Mesenchymal stem cell (in vitro differentiated cells and primary cell): ENCODE measurements around the gene DMD.

ENCODE experiments used
- DNase-seq: peaks from one replicate; pipeline ENCODE4 v3.0.0-alpha.2; 2013
- H2AFZ ChIP-seq: one replicate; pipeline ENCODE4 v1.6.1; 2013; ENCODE audit warnings: low read depth, mild to moderate bottlenecking, control low read depth, inconsistent platforms, low read length, moderate library complexity
- H2AK5ac ChIP-seq: 2 replicates; pipeline ENCODE4 v1.6.1; 2013; ENCODE audit warnings: low read length, moderate library complexity, mild to moderate bottlenecking, inconsistent platforms; ENCODE audit not compliant: severe bottlenecking
- H2BK120ac ChIP-seq: one replicate; pipeline ENCODE4 v1.6.1; 2013; ENCODE audit warnings: low read depth, mild to moderate bottlenecking, inconsistent platforms, low read length, moderate library complexity
- H2BK12ac ChIP-seq, 2 experiments: one replicate each; pipeline ENCODE4 v1.6.1; 2013; ENCODE audit warnings: inconsistent platforms in 2 of 2, low read length in 2 of 2, mild to moderate bottlenecking in 2 of 2, moderate library complexity in 2 of 2, control low read depth in 1 of 2
- H2BK15ac ChIP-seq: one replicate; pipeline ENCODE4 v1.6.1; 2013; ENCODE audit warnings: mild to moderate bottlenecking, low read depth, inconsistent platforms; ENCODE audit not compliant: poor library complexity, severe bottlenecking
- H2BK5ac ChIP-seq: 2 replicates; pipeline ENCODE4 v1.6.1; 2013; ENCODE audit warnings: low read depth, mild to moderate bottlenecking, low read length, control low read depth, inconsistent platforms; ENCODE audit not compliant: poor library complexity, severe bottlenecking
- H3K14ac ChIP-seq, 2 experiments: one replicate each; pipeline ENCODE4 v1.6.1; 2013; ENCODE audit warnings: inconsistent platforms in 2 of 2, low read length in 2 of 2, control low read depth in 1 of 2, mild to moderate bottlenecking in 1 of 2, moderate library complexity in 1 of 2
- H3K18ac ChIP-seq, 2 experiments: one replicate each; pipeline ENCODE4 v1.6.1; 2013; ENCODE audit warnings: inconsistent platforms in 2 of 2, low read length in 2 of 2, control low read depth in 1 of 2, low read depth in 1 of 2, mild to moderate bottlenecking in 1 of 2
- H3K23ac ChIP-seq, 2 experiments: one replicate each; pipeline ENCODE4 v1.6.1; 2013; ENCODE audit warnings: inconsistent platforms in 2 of 2, low read length in 2 of 2, mild to moderate bottlenecking in 2 of 2, moderate library complexity in 2 of 2, control low read depth in 1 of 2
- H3K27ac ChIP-seq: 2 replicates; pipeline ENCODE4 v1.5.1; 2013; ENCODE audit warnings: mild to moderate bottlenecking, moderate library complexity, low read length, control low read depth, inconsistent platforms; ENCODE audit not compliant: poor library complexity, severe bottlenecking
- H3K27me3 ChIP-seq, 2 experiments: 2 replicates each; pipeline versions ENCODE4 v1.6.1 to v1.7.0; 2013; ENCODE audit warnings: low read length in 2 of 2, mild to moderate bottlenecking in 2 of 2, moderate library complexity in 2 of 2, control low read depth in 1 of 2, inconsistent platforms in 1 of 2; ENCODE audit not compliant: control insufficient read depth in 1 of 2, insufficient read depth in 1 of 2
- H3K36me3 ChIP-seq, 2 experiments: 2 replicates each; pipeline versions ENCODE4 v1.6.1 to v1.7.0; 2013; ENCODE audit warnings: low read length in 2 of 2, control low read depth in 1 of 2, inconsistent platforms in 1 of 2, low read depth in 1 of 2, mild to moderate bottlenecking in 1 of 2; ENCODE audit not compliant: insufficient read depth in 2 of 2, control insufficient read depth in 1 of 2
- H3K4ac ChIP-seq, 2 experiments: one replicate each; pipeline ENCODE4 v1.6.1; 2013; ENCODE audit warnings: inconsistent platforms in 2 of 2, low read length in 2 of 2, mild to moderate bottlenecking in 2 of 2, moderate library complexity in 2 of 2, control low read depth in 1 of 2, low read depth in 1 of 2
- H3K4me1 ChIP-seq: 2 replicates; pipeline ENCODE4 v1.6.1; 2013; ENCODE audit warnings: low read depth, low read length, control low read depth; ENCODE audit not compliant: control insufficient read depth, insufficient read depth
- H3K4me2 ChIP-seq: 2 replicates; pipeline ENCODE4 v1.6.1; 2013; ENCODE audit warnings: low read length, mild to moderate bottlenecking, inconsistent platforms; ENCODE audit not compliant: poor library complexity, severe bottlenecking
- H3K4me3 ChIP-seq, 2 experiments: 2 replicates each; pipeline versions ENCODE4 v1.5.1 to v1.7.0; 2013; ENCODE audit warnings: low read length in 2 of 2, mild to moderate bottlenecking in 2 of 2, control low read depth in 1 of 2, low read depth in 1 of 2; ENCODE audit not compliant: insufficient read depth in 1 of 2
- H3K79me1 ChIP-seq: replicated peaks from 2 replicates; pipeline ENCODE4 v1.6.1; 2013; ENCODE audit warnings: mild to moderate bottlenecking, control low read depth, low read length, inconsistent platforms; ENCODE audit not compliant: poor library complexity, severe bottlenecking
- H3K9ac ChIP-seq: 2 replicates; pipeline ENCODE4 v1.7.0; 2013; ENCODE audit warnings: mild to moderate bottlenecking, low read length, moderate library complexity
- H3K9me3 ChIP-seq: 2 replicates; pipeline ENCODE4 v1.7.0; 2013; ENCODE audit warnings: mild to moderate bottlenecking, low read length; ENCODE audit not compliant: control insufficient read depth
- H4K8ac ChIP-seq: one replicate; pipeline ENCODE4 v1.6.1; 2013; ENCODE audit warnings: inconsistent platforms, mild to moderate bottlenecking, low read length, moderate library complexity
- H4K91ac ChIP-seq: one replicate; pipeline ENCODE4 v1.6.1; 2013; ENCODE audit warnings: mild to moderate bottlenecking, low read length, inconsistent platforms
- WGBS: methylation state at CpG from one replicate; pipeline ENCODE4 v1.1.7; 2013; ENCODE audit warnings: mixed read lengths; 5-methylcytosine and 5-hydroxymethylcytosine counted together

DMD gene

GRCh38 chrX:31331015-31331414, 1880.3 kb downstream of the DMD start:
- no peak overlapping the region for H4K8ac ChIP-seq
- no peak overlapping the region for H2BK12ac ChIP-seq
- H3K4me1 ChIP-seq = peaks cover 2% of the 10 kb centered on the region
- no CpG with 5 or more reads among the region's 1 CpG for WGBS
- no peak overlapping the region for H4K91ac ChIP-seq
- no peak overlapping the region for H3K18ac ChIP-seq
- no peak overlapping the region for H2BK15ac ChIP-seq
- H3K79me1 ChIP-seq = no peaks in the 10 kb centered on the region
- H3K4me2 ChIP-seq = no peak overlapping the region
- H3K9me3 ChIP-seq = no peaks in the 10 kb centered on the region
- H2BK5ac ChIP-seq = no peak overlapping the region
- H2AFZ ChIP-seq = no peak overlapping the region
- DNase-seq = no peak
- peak overlapping the region; percentile 43 for H3K27ac ChIP-seq
- H3K36me3 ChIP-seq = no peaks in the 10 kb centered on the region
- no peak overlapping the region for H3K14ac ChIP-seq
- no peaks in the 10 kb centered on the region for H3K27me3 ChIP-seq
- no peak overlapping the region for H3K4me3 ChIP-seq
- H3K23ac ChIP-seq = no peak overlapping the region
- H2AK5ac ChIP-seq = no peak overlapping the region
- no peak overlapping the region for H3K9ac ChIP-seq
- no peak overlapping the region for H2BK120ac ChIP-seq
- H3K4ac ChIP-seq = no peak overlapping the region

- Histone ChIP-seq H3K9ac (no peak overlapping the region), H3K4me2 (no peak overlapping the region), H2BK15ac (no peak overlapping the region), H3K9me3 (no peaks in the 10 kb centered on the region), H2AFZ (no peak overlapping the region), H2AK5ac (no peak overlapping the region), H3K4me1 (peaks cover 2% of the 10 kb centered on the region), H3K14ac (no peak overlapping the region), H4K8ac (no peak overlapping the region), H2BK120ac (no peak overlapping the region), H2BK12ac (no peak overlapping the region), H3K23ac (no peak overlapping the region), H3K18ac (no peak overlapping the region), H3K27ac (no peak overlapping the region), H3K4me3 (no peak overlapping the region), H3K79me1 (no peaks in the 10 kb centered on the region), H3K4ac (no peak overlapping the region), H2BK5ac (no peak overlapping the region), H3K27me3 (no peaks in the 10 kb centered on the region), H3K36me3 (no peaks in the 10 kb centered on the region), H4K91ac (no peak overlapping the region)
- 88% methylated on average over 3 of the region's 4 CpGs for WGBS
- no peak for DNase-seq
Measured at GRCh38 chrX:31329298-31329697, 1882.1 kb downstream of the DMD start.

GRCh38 chrX:31323658-31324057, 1887.7 kb downstream of the DMD start:
- Histone ChIP-seq H3K9ac (no peak overlapping the region), H3K4ac (no peak overlapping the region), H3K18ac (no peak overlapping the region), H3K36me3 (no peaks in the 10 kb centered on the region), H4K8ac (no peak overlapping the region), H3K27ac (no peak overlapping the region), H2AFZ (no peak overlapping the region), H2BK15ac (no peak overlapping the region), H2BK5ac (no peak overlapping the region), H3K4me1 (no peaks in the 10 kb centered on the region), H2BK12ac (no peak overlapping the region), H3K14ac (no peak overlapping the region), H3K79me1 (no peaks in the 10 kb centered on the region), H3K27me3 (no peaks in the 10 kb centered on the region), H3K23ac (no peak overlapping the region), H2AK5ac (no peak overlapping the region), H2BK120ac (no peak overlapping the region), H3K4me2 (no peak overlapping the region), H3K9me3 (no peaks in the 10 kb centered on the region), H4K91ac (no peak overlapping the region), H3K4me3 (no peak overlapping the region)
- DNase-seq = no peak
- WGBS = no CpG with 5 or more reads among the region's 4 CpGs

GRCh38 chrX:31320740-31321139, 1890.6 kb downstream of the DMD start:
- no peak overlapping the region for H3K18ac ChIP-seq
- H2BK15ac ChIP-seq = no peak overlapping the region
- H2BK12ac ChIP-seq = no peak overlapping the region
- H3K4me2 ChIP-seq = no peak overlapping the region
- H2AFZ ChIP-seq = no peak overlapping the region
- no peaks in the 10 kb centered on the region for H3K27me3 ChIP-seq
- H3K27ac ChIP-seq = no peak overlapping the region
- no peak overlapping the region for H3K9ac ChIP-seq
- H3K9me3 ChIP-seq = no peaks in the 10 kb centered on the region
- H2BK5ac ChIP-seq = no peak overlapping the region
- H3K79me1 ChIP-seq = no peaks in the 10 kb centered on the region
- WGBS = no CpG with 5 or more reads among the region's 1 CpG
- no peak overlapping the region for H4K91ac ChIP-seq
- H3K36me3 ChIP-seq = no peaks in the 10 kb centered on the region
- no peak overlapping the region for H4K8ac ChIP-seq
- no peaks in the 10 kb centered on the region for H3K4me1 ChIP-seq
- no peak for DNase-seq
- H3K14ac ChIP-seq = no peak overlapping the region
- H3K4ac ChIP-seq = no peak overlapping the region
- H3K4me3 ChIP-seq = no peak overlapping the region
- H2AK5ac ChIP-seq = no peak overlapping the region
- no peak overlapping the region for H2BK120ac ChIP-seq
- H3K23ac ChIP-seq = no peak overlapping the region
